ENCODE measurements around the gene ACP2.
"Not testable (repeated sequence)": the region's sequence is repeated elsewhere in the genome, so short reads cannot be mapped to it uniquely, and the experiment has no call there.

The ACP2 gene

DNA sequence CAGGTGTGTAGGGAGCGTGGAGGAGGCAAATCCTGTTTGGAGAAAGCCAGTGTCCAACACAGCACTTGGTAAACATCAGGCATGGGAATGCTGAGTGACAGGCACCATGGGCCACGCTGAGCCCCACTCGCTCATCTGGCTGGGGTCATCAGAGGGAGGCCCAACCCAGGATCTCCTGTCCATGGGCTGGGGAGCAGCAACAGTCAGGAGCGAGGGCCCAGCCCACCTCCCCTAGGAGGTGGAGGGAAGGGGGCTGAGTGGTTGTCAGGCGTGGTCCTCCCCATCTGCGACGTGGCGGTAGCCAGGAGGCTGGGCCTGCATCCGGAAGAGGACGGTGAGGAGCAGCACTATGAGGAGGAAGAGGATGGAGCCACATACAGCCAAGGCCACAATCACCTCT lies 8.8 kb downstream of the ACP2 start:
- DNase-seq, result no peak

DNA sequence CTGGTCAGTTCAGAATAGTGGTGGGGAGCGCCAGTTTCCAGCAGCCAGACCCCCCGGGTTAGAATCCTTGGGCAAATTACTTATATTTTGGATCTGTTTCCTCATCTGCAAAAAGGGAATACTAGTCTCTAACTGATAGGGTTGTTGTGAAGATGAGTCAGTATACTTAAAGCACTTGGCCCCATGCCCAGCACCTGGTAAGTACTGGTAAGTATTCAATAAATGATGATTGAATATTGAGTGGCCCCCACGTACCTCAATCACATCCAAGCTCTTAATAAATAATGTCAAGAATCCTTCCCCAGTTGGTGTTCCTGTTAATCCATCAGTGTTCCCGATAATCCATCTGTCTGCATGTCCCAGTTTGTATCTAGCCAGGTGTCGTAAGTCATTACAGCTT lies 12.1 kb downstream of the ACP2 start:
- DNase-seq, result peak; percentile 70

DNA sequence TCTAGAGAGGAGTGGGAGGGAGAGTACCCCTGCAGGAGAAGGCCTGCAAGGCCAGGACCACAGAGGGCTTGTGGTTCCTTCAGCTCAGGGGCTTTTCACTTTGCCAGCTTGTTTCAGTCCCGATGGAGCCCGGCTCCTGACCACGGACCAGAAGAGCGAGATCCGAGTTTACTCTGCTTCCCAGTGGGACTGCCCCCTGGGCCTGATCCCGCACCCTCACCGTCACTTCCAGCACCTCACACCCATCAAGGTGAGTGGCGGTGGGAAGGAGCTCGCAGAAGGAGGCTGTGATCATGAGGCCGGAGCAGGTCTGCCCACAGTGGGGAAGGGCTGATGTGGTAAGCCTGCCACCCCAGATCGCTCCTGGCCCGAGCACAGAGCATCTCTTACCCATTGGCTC lies 13.5 kb downstream of the ACP2 start:
- no peak for DNase-seq

DNA sequence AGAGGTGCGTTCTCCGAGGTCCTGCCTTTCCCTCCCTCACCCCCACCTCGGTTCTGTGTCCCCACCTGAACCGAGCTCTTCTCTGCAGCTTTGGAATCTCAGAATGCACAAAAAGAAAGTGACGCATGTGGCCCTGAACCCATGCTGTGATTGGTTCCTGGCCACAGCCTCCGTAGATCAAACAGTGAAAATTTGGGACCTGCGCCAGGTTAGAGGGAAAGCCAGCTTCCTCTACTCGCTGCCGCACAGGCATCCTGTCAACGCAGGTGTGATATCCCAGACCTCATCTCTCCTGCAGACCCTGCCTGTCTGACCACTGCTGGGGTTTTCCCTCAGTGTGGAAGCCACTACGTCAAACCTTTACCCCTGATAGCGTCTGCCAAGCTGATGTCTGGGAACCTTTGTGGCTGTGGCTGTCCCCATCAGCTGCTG lies 13.9 kb downstream of the ACP2 start:
- no peak for DNase-seq

DNA sequence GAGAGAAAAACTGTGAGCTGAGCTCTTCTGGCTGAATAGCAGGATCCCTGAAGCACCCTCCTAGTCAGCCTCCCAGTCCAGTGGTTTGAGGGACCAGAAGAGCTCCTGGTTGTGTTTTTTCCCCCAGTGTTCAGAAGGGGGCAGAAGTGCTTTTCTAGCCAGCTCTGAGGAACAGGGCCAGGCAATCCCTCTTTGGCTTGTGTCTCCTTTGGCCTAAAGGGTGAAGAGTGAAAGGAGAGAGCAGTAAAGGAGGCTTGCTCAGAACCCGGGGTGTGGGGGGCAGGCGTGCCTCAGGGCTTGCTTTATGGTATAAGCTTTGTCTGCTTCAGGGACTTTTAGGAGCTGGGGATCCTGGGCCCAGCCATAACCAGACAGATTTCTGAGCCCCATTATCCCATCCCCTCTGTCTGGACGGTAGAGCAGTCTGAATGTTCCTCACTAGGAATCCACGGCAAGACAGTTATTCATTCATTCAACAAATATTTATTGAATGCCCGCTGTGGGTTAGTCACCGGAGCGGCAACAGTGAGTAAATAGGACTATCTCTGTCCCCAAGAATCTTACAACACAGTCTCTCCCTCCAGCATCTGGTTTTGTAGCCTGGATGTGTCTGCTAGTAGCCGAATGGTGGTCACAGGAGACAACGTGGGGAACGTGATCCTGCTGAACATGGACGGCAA lies 14.5 kb downstream of the ACP2 start:
- DNase-seq, result peak; percentile 87

DNA sequence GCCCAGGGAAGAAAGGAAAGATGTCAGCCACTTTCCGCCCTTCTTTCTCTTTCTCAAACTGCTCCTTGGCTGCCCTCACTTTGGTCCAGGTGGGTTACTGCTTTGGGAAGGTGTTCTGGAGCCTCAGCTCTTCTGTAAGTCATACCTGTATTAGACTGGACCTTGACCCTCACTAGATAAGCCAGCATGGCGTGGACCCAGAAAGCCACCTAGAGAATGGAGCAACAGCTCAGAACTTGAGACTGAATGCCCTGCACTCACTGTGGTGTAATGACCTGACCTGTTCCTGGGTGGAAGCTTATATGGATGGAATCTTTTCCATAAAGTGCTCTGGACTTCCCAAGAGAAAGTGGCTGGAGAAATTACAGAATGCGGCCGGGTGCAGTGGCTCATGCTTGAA lies 15.6 kb downstream of the ACP2 start:
- no peak for DNase-seq

DNA sequence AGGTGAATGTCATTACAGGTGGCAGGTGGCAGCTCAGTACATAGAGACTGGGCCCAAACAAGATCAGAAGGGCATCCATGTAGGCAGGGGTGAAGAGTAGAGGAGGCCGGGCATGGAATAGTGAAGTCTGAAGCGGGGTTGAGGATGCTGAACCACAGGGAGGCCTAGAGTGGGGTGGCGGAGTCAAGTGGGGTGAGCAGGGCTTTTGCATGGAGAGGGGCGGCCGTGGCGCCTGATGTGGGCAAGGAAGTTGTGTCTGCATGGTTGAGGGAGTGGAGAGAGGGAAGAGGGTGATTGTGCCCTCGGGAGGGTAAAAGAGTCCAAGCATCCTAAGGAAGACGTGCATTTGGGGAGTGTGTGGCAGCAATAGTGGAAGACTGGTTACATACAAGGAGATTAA lies 19.5 kb downstream of the ACP2 start:
- DNase-seq, result no peak

DNA sequence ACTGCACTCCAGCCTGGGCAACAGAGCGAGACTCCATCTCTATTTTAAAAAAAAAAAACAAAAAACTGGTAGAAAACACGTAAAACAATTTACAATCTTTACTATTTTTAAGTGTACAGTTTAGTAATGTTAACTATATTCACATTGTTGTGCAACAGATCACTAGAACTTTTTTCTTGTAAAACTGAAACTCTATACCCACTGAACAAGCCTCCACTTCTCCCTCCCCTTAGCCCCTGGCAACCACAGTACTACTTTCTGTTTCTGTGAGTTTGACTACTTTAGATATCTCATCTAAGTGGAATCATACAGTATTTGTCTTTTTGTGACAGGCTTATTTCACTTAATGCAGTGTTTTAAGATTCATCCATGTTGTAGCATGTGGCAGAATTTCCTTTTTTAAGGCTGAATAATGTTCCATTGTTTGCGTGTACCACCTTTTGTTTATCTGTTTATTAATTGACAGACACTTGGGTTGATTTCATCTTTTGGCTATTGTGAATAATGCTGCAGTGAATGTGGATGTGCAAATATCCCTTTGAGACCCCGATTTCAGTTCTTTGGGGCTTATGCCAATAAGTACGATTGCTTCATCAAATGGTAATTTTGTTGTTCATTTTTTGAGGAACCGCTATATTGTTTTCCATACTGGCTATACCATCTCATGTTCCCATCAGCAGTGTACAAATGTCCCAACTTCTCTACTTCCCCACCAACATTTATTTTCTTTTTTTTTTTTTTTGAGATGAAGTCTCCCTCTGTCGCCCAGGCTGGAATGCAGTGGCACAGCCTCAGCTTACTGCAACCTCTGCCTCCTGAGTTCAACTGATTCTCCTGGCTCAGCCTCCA lies 22.8 kb downstream of the ACP2 start:
- no peak for DNase-seq

DNA sequence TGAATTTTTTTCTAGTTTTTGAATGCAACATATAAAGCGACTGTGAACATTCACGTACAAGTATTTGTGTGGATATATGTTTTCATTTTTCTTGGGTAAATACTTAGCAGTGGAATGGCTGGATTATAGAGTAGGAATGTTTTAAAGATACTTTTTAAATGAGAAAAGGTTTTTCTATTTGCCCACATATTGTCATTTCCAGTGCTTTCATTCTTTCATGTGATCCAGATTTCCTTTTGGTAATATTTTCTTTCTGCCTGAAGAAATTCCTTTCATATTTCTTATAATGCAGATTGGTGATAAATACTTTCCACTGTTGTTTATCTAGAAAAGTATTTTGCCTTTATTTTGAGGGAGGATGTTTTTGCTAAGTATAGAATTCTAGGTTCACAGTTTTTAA lies 25.9 kb downstream of the ACP2 start:
- DNase-seq, result no peak

DNA sequence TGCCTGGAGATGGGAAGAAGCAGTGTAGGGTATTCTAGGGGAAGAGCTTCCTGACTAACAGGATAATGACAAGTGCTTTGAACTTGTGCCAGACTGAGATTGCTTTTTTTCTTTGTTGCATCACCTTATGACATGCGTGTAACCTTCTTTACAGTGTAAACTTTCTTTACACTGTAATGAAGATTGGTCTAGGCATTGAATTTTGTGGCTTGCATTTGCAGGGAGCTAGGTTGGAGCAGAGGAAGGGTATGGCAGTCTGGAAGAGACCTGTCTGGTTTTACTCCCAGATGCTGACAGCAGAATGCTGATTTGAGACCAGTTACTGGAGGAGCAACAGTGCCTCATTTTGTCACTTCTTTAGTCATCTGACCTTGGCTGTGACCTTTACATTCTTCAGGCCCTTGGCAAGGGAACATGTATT lies 28.2 kb downstream of the ACP2 start:
- DNase-seq, result peak; percentile 80

DNA sequence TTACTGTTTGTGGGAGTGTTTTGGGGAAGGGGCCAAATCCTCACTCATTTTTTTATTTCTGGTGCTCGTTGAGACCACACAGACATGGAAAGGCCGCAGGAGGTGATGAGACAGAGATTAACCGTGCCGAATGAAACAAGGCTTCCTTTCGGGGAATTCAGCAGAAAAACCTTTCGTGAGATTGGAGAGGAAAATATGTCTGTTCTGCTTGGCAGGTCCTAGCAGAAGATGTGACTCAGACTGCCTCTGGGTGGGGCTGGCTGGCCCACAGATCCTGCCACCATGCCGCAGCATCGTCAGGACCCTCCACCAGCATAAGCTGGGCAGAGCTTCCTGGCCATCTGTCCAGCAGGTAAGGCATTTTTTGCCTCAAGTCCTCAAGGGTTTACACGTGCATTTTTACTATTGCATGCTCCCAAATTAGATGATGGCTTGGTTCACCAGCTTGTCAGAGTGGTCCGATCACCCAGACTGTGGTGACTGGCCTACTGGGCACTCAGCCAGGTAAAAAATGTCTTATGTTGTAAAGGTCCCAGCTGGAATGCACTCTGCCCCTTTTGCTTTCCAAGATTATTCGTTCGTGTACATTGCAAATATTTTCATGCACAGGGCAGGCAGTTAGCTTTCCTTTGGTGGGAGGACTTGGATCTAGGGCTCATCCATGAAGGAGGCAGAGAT lies 32.4 kb downstream of the ACP2 start:
- DNase-seq, result peak; percentile 71

DNA sequence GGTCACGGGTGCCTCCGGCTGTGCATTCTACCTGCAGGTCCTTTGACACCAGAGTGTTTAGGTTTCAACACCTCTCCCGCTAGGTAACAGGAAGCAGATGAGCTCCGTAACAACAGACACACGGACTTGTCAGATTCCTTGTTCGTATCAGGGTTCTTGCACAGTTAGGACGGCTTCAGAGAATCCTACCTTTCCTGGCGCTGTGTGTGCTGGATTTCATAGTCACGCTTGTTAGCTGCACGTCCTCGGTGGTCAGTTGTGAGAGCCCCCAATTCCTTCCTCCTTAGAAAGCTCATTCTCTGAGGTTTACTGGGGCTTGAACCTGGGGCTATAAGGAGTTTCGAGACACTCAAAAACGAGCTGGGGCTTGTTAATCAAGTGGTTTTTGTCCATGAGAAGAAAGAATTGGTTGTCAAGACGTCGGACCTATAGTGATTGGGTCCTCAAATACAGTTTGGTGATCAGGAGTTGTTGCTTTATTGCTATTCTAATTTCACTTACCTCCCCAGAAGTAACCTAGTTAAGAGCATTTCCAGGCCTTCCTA lies 33.2 kb downstream of the ACP2 start:
- no peak for DNase-seq

DNA sequence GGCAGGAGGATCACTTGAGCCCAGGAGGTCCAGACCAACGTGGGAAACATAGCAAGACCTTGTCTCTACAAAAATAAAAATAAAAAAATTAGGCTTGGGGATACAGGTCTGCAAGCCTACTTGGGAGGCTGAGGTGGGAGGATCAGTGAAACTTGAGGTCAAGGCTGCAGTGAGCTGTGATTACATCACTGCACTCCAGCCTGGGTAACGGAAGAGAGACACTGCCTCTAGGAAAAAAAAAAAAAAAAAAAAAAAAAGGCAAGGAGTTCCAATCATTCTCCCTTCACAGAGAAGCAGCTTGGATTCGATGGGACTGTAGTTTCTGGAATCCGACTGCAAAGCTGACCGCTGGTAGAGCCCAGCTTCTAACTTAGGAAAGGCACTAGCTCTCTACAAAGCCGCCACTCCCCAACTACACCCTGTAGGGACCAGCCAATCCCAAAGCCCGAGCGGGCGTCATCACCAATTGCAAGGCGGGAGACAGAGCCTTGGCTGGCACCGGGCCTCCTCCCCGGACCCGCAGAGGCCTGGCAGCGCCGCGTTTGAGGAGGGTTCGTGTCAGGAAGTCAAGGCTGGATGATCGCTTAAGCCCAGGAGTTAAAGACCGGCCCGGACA lies 34.6 kb downstream of the ACP2 start:
- DNase-seq, result peak; percentile 92

DNA sequence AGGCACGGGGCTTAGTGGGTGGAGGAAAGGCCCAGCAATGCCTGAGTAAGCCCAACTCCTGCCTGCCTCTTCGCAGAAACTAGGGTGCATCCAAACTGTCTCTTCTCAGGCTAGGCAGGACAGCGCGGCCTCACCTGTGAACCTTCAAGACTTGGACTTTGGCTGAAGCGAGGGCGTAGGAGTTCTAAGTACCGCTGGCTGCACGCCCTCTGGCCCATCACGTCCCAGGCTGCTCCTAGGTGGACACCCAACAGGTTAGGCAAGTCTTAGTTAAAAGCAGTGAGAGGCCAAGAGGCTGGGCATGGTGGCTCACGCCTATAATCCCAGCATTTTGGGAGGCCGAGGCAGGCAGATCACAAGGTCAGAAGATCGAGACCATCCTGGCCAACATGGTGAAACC lies 35.7 kb downstream of the ACP2 start:
- no peak for DNase-seq

DNA sequence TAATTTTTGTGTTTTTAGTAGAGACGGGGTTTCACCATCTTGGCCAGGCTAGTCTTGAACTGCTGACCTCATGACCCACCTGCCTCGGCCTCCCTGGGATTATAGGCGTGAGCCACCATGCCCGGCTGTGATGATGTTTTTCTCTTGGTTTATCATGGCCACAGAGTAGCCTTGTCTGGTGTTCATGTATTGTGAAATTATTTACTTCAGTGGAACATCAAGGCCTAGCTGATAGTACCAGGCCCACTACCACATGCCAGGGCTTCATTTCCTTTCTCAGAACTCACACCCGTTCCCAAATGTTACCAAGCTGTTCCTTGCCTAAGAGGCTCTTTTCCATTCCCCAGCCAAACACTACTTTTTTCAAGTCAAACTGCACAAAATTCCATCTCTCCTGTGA lies 40.0 kb downstream of the ACP2 start:
- no peak for DNase-seq

DNA sequence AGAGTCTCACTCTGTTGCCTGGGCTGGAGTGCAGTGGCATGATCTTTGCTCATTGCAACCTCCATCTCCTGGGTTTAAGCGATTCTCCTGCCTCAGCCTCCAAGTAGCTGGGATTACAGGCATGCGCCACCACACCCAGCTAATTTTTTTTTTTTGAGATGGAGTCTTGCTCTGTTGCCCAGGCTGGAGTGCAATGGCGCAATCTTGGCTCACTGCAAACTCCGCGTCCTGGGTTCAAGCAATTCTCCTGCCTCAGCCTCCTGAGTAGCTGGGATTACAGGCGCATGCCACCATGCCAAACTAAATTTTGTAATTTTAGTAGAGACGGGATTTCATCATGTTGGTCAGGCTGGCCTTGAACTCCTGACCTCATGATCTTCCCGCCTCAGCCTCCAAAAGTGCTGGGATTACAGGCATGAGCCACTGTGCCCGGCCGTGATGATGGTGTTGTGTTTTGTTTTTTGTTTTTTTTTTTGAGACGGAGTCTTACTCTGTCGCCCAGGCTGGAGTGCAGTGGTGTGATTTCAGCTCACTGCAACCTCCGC lies 40.5 kb downstream of the ACP2 start:
- not testable (repeated sequence) for DNase-seq

DNA sequence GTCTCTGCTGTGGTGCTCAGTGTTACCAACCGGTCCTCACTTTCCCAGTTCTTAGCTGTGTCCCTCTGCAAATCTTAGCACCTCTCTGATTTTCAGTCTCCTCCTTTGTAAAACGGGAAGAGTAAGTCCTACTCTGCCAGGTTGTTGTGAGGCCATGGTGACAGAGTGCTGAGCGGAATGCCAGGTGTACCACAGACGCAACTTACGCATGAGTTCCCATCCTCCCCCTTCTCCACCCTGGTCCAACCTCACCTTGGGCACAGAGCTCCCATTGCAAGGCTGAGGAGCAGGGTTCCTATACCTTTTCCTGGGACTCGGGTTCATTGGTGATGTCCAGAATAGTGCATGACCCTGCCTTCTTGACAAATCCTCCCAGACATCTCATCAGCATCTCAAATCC lies 41.2 kb downstream of the ACP2 start:
- DNase-seq, result no peak

DNA sequence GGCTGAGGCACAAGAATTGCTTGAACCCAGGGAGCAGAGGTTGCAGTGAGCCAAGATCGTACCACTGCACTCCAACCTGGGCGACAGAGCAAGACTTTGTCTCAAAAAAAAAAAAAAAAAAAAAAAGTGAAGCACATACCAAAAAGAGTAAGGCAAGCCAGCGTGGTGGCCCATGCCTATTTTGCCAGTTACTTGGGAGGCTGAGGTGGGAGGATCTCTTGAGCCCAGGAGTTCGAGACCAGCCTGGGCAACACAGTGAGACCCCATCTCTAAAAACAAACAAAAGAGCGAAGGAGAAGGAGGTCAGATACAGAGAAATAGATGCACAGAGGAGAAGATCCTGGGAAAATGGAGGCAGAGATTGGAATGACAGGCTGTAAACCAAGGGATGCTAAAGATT lies 42.0 kb downstream of the ACP2 start:
- not testable (repeated sequence) for DNase-seq

DNA sequence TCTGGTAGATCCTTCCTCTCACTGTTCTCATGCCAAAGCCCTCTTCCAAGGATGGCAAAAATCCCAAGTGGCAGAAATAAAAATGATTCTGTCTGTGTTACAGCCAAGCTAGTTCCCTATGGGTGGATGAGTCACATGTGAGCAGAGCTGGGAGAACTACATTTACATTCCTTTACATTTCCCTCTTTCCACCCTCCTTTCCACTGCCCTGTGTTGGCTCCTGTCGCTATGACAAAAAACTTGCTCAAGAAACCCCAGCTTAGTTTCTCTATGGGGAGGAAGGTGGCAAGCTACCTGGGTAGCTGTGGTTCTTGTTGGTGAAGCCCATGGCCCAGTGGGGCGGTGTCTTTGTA lies 44.0 kb downstream of the ACP2 start:
- peak; percentile 53 for DNase-seq

DNA sequence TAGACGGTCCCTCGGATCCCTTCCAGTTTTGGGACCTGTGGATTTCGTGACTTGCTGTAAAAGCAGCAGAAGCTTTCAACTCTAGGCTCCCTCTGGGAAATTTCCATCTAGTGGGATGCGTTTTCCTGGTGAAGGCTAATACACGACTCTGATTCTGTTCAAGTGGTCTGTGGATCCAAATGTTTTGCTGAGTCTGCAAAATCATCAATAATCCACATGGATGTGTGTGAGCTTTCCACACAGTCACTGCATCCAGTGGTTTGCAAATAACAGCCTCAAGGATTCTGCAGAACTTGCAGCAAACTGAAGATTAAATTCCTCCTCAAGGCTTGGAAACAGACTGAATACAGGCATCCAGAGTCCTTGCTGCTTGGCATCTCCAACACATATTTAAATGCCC lies 46.0 kb downstream of the ACP2 start:
- no peak for DNase-seq

DNA sequence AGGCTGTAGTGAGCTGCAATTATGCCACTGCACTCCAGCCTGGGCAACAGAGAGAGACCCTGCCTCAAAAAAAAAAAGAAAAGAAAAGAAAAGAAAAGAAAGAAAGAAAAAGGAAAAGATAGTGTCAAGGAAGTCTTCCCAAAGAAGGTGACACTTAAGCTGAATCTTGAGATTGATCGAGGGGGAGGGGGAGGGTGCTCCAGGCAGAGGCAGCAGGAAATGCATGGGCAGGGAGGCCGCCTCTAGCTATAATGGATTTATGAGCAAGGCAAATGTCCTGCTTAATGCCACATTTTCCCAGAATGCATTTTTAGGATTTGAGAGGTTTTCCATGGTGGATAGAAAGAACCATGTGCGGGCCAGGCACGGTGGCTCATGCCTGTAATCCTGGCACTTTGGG lies 47.6 kb downstream of the ACP2 start:
- DNase-seq, result no peak

DNA sequence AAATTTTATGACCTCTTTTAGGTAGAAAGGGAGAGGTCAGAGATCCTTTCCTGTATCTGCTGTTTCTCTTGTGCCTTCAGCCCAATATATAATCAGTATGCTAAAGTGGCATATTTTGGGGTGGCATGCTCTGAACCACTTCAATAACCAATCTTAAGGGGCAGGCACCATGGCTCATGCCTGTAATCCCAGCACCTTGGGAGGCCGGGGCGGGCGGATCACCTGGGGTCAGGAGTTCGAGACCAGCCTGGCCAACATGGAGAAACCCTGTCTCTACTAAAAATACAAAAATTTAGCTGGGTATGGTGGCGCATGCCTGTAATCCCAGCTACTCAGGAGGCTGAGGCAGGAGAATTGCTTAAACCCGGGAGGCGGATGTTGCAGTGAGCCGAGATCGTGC lies 50.5 kb downstream of the ACP2 start:
- not testable (repeated sequence) for DNase-seq

DNA sequence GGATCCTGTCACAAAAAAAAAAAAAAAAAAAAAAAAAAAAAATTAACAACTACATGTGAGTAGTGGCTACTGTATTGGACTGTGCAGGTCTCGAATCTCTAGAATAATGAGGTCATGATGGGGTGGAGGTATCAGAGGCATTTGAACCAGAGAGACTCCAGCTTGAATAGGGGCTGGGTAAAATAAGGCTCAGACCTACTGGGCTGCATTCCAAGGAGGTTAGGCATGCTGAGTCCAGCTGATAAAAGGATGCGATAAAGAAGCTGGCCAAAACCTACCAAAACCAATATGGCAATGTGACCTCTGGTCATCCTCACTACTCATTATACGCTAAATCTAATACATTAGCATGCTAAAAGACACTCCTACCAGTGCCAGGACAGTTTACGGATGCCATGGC lies 56.5 kb downstream of the ACP2 start:
- DNase-seq, result no peak

All from HCEC 1CT (cell line).